ENCODE data around the gene AHI1. TPM values are rescaled to one million over a fixed set of nuclear protein-coding genes. Genes with fewer than 3 reads are reported as not detected.

Gene AHI1
- total and polyA plus RNA-seq, 2 of the 13 experiments (the other 11 are each of a cell fraction or from before 2014, with no cell fraction given) = 7.2 to 18.6 TPM

DNA sequence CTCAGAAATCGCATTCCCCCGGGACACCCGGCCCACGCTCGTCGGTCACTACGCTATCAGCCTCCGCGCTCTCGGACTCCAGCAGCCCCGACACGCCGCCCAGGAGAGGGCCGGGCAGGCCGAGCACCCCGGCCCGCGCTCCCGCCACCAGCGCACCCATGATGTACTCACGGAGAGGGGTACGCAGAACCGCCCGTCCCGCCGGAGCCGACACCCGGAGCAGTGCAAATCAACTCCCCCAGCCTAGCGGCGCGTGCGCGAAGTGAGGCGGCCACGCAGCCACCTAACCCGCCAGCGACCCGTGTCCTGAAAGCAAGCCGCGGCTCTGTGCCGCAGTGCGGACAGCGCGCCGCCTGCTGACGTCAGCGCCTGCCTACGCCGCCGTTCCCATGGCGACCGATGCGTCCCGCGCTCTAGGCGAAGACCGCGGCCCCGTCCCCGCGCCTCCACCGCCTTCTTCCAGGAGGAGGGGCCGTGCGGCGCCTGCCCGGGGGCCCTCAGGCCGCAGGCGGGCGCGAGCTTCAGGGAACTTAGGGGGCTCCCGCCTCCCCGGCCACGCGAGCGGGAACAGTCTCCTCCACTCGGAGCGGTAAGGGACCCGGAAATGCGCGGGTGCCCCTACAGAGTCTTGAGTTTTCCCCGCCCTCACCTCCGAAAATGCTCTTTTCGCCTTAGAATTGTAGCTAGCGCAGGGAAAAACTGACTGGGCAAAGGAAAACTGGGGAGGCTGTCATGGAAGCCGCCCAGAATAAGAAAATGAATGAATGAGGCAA lies at the start of gene AHI1 (continued):
- TF ChIP-seq, protein P1, sequence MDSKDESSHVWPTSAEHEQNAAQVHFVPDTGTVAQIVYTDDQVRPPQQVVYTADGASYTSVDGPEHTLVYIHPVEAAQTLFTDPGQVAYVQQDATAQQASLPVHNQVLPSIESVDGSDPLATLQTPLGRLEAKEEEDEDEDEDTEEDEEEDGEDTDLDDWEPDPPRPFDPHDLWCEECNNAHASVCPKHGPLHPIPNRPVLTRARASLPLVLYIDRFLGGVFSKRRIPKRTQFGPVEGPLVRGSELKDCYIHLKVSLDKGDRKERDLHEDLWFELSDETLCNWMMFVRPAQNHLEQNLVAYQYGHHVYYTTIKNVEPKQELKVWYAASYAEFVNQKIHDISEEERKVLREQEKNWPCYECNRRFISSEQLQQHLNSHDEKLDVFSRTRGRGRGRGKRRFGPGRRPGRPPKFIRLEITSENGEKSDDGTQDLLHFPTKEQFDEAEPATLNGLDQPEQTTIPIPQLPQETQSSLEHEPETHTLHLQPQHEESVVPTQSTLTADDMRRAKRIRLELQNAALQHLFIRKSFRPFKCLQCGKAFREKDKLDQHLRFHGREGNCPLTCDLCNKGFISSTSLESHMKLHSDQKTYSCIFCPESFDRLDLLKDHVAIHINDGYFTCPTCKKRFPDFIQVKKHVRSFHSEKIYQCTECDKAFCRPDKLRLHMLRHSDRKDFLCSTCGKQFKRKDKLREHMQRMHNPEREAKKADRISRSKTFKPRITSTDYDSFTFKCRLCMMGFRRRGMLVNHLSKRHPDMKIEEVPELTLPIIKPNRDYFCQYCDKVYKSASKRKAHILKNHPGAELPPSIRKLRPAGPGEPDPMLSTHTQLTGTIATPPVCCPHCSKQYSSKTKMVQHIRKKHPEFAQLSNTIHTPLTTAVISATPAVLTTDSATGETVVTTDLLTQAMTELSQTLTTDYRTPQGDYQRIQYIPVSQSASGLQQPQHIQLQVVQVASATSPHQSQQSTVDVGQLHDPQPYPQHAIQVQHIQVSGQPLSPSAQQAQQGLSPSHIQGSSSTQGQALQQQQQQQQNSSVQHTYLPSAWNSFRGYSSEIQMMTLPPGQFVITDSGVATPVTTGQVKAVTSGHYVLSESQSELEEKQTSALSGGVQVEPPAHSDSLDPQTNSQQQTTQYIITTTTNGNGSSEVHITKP (CRISPR knock-in tag; IDR thresholded peaks at IDR 0.05; ENCODE audit: low read depth) = peak; percentile 68; the same call in 1 of the 2 replicates
- TF ChIP-seq, protein P2, sequence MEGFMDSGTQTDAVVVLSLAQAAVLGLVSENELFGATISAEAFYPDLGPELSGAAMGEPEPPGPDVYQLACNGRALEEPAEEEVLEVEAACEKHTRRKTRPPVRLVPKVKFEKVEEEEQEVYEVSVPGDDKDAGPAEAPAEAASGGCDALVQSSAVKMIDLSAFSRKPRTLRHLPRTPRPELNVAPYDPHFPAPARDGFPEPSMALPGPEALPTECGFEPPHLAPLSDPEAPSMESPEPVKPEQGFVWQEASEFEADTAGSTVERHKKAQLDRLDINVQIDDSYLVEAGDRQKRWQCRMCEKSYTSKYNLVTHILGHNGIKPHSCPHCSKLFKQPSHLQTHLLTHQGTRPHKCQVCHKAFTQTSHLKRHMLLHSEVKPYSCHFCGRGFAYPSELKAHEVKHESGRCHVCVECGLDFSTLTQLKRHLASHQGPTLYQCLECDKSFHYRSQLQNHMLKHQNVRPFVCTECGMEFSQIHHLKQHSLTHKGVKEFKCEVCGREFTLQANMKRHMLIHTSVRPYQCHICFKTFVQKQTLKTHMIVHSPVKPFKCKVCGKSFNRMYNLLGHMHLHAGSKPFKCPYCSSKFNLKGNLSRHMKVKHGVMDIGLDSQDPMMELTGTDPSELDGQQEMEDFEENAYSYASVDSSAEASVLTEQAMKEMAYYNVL (CRISPR knock-in tag; IDR thresholded peaks at IDR 0.05; ENCODE audit: borderline replicate concordance) = peak; percentile 80; the same call in 1 of the 2 replicates
- TF ChIP-seq ZNF616 (CRISPR knock-in tag; IDR thresholded peaks at IDR 0.05; ENCODE audit: low read depth) (peak; percentile 81), ZNF841 (CRISPR knock-in tag; IDR thresholded peaks at IDR 0.05; ENCODE audit: borderline replicate concordance) (no peak), TEAD2 (CRISPR knock-in tag; IDR thresholded peaks at IDR 0.05) (0 out of 2 replicates have a peak, but pooled peaks have one; percentile 47), ZNF274 (CRISPR knock-in tag; IDR thresholded peaks at IDR 0.05) (peak; percentile 96), ZNF256 (CRISPR knock-in tag; conservative IDR thresholded peaks at IDR 0.05) (peak; percentile 76; the same call in 1 of the 2 replicates), POLR2AphosphoS2 (IDR thresholded peaks at IDR 0.05; ENCODE audit: low read depth, low read length) (no peak), REL (CRISPR knock-in tag; conservative IDR thresholded peaks at IDR 0.05) (peak; percentile 65; the same call in 1 of the 2 replicates), ZNF468 (CRISPR knock-in tag; IDR thresholded peaks at IDR 0.05) (peak; percentile 91; the same call in 1 of the 2 replicates), ZNF781 (CRISPR knock-in tag; IDR thresholded peaks at IDR 0.05; ENCODE audit: borderline replicate concordance, not compliant biosample characterization) (peak; percentile 84), HNRNPL (IDR thresholded peaks at IDR 0.05; ENCODE audit: low read depth, low read length) (no peak), KDM4B (CRISPR knock-in tag; IDR thresholded peaks at IDR 0.05) (peak; percentile 58; the same call in 1 of the 2 replicates), ZNF296 (CRISPR knock-in tag; conservative IDR thresholded peaks at IDR 0.05) (peak; percentile 24; the same call in 1 of the 2 replicates), SRSF1 (optimal IDR thresholded peaks at IDR 0.05; ENCODE audit: low read depth, low read length) (peak; percentile 86), ZNF674 (CRISPR knock-in tag; IDR thresholded peaks at IDR 0.05; ENCODE audit: low read depth) (peak; percentile 72; the same call in 1 of the 2 replicates), ZC3H13 (CRISPR knock-in tag; IDR thresholded peaks at IDR 0.05) (peak; percentile 95)
- TF ChIP-seq, protein P3, sequence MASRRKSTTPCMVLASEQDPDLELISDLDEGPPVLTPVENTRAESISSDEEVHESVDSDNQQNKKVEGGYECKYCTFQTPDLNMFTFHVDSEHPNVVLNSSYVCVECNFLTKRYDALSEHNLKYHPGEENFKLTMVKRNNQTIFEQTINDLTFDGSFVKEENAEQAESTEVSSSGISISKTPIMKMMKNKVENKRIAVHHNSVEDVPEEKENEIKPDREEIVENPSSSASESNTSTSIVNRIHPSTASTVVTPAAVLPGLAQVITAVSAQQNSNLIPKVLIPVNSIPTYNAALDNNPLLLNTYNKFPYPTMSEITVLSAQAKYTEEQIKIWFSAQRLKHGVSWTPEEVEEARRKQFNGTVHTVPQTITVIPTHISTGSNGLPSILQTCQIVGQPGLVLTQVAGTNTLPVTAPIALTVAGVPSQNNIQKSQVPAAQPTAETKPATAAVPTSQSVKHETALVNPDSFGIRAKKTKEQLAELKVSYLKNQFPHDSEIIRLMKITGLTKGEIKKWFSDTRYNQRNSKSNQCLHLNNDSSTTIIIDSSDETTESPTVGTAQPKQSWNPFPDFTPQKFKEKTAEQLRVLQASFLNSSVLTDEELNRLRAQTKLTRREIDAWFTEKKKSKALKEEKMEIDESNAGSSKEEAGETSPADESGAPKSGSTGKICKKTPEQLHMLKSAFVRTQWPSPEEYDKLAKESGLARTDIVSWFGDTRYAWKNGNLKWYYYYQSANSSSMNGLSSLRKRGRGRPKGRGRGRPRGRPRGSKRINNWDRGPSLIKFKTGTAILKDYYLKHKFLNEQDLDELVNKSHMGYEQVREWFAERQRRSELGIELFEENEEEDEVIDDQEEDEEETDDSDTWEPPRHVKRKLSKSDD (CRISPR knock-in tag; IDR thresholded peaks at IDR 0.05; ENCODE audit: low read depth) = peak; percentile 97
- TF ChIP-seq, protein P4, sequence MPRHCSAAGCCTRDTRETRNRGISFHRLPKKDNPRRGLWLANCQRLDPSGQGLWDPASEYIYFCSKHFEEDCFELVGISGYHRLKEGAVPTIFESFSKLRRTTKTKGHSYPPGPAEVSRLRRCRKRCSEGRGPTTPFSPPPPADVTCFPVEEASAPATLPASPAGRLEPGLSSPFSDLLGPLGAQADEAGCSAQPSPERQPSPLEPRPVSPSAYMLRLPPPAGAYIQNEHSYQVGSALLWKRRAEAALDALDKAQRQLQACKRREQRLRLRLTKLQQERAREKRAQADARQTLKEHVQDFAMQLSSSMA (CRISPR knock-in tag; IDR thresholded peaks at IDR 0.05) = peak; percentile 94
